Midbrain (tissue), 1 donor: Measurements from ENCODE around the gene TMEM120A.
A peak's percentile ranks its signal among the peaks of the same experiment; 100 is the strongest.

ENCODE experiments used
- DNase-seq: peaks from one replicate; lab custom pipeline; 2025; lab: John Stamatoyannopoulos, UW

The TMEM120A gene

GRCh38 chr7:75980430-75981202 is 13.8 kb downstream of the TMEM120A start:
- DNase-seq, result no peak

GRCh38 chr7:75979759-75980429 is 14.5 kb downstream of the TMEM120A start:
- no peak for DNase-seq

- DNase-seq, result no peak
Observed at GRCh38 chr7:75977743-75978142, 16.7 kb downstream of the TMEM120A start.

GRCh38 chr7:75971961-75972763 is 22.2 kb downstream of the TMEM120A start:
- no peak for DNase-seq

- no peak for DNase-seq
Observed at GRCh38 chr7:75971309-75971960, 23.0 kb downstream of the TMEM120A start.

DNA sequence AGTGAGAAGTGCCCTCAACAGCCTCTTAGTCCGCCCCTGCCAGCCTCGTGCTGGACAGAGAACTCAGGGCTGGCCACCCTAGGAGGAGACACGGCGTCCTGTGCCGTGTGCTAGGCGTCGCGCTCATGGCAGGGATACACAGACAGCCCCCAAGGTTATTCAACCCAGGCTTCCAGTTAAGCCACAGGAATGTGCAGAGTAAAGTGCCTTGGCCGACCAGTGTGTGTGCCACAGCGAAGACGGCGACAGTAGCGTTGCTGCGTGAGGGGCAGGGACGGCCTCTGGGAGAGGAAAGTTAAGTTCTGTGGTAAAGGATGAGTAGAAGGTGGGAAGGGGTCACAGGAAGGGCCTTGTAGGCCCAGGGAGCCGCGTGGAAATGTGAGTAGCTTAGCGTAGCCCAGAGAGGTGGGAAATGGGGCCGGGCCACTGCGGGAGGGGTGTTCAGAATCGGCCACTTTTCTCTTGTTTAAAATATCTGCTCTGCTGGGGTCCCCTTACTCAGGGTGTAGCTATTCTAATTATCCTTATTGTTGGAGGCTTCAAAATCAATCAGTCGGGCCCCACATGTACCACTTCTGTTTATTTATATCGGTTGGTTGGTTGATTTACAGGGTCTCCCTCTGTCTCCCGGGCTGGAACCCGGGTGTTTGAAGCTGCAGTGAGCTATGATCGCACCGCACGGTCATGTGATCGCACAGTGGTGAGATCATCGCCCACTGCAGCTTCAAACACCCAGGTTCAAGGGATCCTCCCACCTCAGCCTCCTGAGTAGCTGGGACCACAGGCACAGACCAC is 24.5 kb downstream of the TMEM120A start:
- DNase-seq, result no peak

GRCh38 chr7:75969182-75969581 is 25.2 kb downstream of the TMEM120A start:
- DNase-seq, result no peak

- peak; percentile 82 for DNase-seq
Observed at GRCh38 chr7:75968561-75969001, 25.8 kb downstream of the TMEM120A start.

GRCh38 chr7:75968012-75968411 is 26.4 kb downstream of the TMEM120A start:
- no peak for DNase-seq

- DNase-seq, result no peak
Observed at GRCh38 chr7:75967487-75967997, 26.9 kb downstream of the TMEM120A start.

- no peak for DNase-seq
Observed at GRCh38 chr7:75967055-75967454, 27.3 kb downstream of the TMEM120A start.

DNA sequence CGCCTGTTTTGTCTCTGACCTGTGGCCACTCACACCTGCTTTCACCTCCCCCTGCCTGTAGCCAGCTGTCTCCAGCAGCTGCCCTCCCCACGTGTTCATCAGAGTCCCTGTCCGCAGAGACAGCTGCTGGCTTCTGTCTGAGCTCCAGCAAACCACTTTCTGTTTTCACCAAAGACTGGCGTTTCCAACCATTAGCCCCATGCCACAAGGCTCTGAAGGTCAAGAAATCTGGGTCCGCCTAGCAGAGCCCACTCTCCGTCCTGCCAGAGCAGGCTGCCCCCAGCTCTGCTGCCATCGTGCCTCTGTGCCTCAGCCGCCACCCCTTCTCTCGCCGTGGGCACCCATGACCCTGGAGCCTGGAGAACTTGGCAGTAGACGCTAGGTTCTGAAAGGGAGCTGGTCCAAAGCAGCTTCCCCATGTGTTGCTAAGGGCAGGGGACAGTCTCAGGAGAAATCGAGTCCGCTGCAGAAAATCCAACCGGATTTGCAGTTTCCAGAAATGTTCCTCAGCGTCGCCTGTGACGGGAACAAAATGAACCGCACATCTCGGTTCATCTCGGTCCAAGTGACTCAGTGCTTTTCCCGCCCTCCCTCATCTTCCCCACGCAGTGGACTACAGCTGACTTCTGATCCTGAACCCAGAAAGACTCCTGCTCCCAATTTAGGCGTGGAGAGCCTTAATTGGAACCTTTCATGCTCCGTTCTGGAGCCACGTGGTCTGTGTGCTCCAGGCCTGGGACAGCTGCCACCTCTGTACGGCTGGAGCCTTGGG is 28.0 kb downstream of the TMEM120A start:
- DNase-seq, result peak; percentile 39

- no peak for DNase-seq
Observed at GRCh38 chr7:75965617-75966016, 28.8 kb downstream of the TMEM120A start.

- no peak for DNase-seq
Observed at GRCh38 chr7:75963381-75963995, 30.9 kb downstream of the TMEM120A start.

GRCh38 chr7:75962607-75963380 is 31.6 kb downstream of the TMEM120A start:
- no peak for DNase-seq

GRCh38 chr7:75961218-75961617 is 33.2 kb downstream of the TMEM120A start:
- DNase-seq, result no peak

GRCh38 chr7:75960372-75960771 is 34.0 kb downstream of the TMEM120A start:
- DNase-seq, result no peak

DNA sequence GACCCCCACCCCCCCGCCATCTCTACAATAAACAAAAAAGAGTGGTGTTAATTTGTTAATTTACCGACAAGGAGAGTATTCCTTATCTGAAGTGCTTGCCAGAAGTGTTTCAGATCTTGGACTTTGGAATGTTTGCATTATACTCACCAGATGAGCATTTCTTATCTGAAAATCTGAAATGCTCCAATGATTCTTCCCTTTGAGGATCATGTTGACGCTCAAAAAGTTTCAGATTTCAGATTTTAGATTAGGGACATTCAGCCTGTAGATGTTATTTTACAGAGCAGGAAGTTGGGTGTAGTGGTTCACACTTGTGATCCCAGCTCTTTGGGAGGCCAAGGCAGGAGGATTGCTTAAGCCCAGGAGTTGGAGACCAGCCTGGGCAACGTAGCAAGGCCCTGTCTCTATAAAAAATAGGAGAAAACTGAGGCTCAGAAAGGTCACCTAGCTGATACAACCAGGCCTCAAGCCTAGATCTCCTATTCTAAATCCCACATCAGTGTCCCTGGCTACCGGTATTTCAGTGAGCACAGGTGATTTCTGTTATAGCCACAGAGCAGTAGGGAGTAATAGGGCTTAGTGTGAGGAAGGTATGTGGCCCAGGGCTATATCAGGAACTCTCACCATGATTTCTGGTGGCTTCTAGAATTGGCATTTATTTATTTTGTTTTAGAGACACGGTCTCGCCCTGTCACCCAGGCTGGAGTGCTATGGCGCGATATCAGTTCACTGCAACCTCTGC is 35.4 kb downstream of the TMEM120A start:
- DNase-seq, result no peak
